Epithelial cell of prostate (primary cell): ENCODE measurements around the gene MTFMT.
"Not testable (repeated sequence)": the region's sequence is repeated elsewhere in the genome, so short reads cannot be mapped to it uniquely, and the experiment has no call there.

ENCODE experiments used
- DNase-seq: peaks from one replicate; pipeline ENCODE4 v3.0.0-alpha.2; 2011; ENCODE audit warnings: low read depth, low spot score
- H3K27ac ChIP-seq: fragments of 450-650 bp; 2 replicates; pipeline ENCODE4 v1.5.1; 2017; ENCODE audit warnings: mild to moderate bottlenecking

MTFMT gene

DNA sequence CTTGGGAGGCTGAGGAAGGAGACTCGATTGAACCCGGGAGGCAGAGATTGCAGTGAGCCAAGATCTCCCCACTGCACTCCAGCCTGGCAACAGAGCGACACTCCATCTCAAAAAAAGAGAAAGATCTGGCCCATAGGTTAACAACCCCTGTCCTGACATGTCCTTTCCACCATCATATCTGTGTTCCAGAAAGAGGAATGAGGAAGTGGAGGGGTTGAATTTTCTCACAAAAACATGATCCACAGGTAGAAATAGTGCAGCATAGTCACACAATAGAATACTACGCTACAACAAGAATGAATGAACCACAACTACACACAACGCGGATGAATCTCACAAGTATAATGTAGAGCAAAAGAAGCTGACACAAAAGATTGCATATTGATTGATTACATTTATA lies 11.0 kb upstream of the MTFMT start:
- DNase-seq = no peak
- H3K27ac ChIP-seq = peak overlapping the region; percentile 7

DNA sequence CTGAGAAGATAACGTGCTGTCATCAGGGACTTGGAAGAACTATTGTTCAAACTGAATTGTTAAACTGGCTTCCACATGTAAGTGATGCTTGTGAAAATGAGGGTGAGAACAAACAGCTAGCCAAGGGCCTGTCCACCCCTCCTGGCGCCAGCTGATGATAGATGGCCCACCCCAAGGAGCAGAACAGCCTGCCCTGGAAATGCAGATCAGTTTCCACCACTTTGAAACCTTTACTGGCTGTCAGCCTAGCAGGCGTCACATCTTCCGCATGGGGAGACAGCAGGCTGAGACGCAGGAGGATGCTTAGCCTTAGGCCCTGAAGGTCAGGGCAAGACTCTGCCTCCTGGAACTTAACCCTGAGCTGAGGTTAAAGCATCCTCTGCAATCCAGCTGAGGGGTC lies 9.4 kb upstream of the MTFMT start:
- no peak overlapping the region for H3K27ac ChIP-seq
- no peak for DNase-seq

DNA sequence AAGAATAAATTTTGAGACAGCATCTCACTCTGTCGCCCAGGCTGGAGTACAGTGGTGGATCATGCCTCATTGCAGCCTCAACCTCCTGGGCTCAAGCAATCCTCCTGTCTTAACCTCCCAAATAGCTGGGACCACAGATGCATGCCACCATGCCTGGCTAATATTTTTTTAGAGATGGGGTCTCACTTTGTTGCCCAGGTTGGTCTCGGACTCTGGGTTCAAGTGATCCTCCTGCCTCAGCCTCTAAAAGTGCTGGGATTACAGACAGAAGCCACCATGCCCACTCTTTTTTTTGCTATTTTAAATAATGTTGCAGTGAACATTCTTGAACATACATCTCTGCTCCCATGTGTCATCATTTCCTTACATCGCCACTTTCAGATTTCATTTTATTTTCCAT lies 9.0 kb upstream of the MTFMT start:
- no peak overlapping the region for H3K27ac ChIP-seq
- no peak for DNase-seq

GRCh38 chr15:65037309-65037708 lies 7.9 kb upstream of the MTFMT start:
- no peak for DNase-seq
- no peak overlapping the region for H3K27ac ChIP-seq

- no peak overlapping the region for H3K27ac ChIP-seq
- no peak for DNase-seq
Measured at GRCh38 chr15:65034719-65035118, 5.3 kb upstream of the MTFMT start.

GRCh38 chr15:65033659-65034269 lies 4.3 kb upstream of the MTFMT start:
- DNase-seq = no peak
- H3K27ac ChIP-seq = no peak overlapping the region

GRCh38 chr15:65032801-65033537 lies 3.5 kb upstream of the MTFMT start:
- DNase-seq = no peak
- H3K27ac ChIP-seq = no peak overlapping the region

DNA sequence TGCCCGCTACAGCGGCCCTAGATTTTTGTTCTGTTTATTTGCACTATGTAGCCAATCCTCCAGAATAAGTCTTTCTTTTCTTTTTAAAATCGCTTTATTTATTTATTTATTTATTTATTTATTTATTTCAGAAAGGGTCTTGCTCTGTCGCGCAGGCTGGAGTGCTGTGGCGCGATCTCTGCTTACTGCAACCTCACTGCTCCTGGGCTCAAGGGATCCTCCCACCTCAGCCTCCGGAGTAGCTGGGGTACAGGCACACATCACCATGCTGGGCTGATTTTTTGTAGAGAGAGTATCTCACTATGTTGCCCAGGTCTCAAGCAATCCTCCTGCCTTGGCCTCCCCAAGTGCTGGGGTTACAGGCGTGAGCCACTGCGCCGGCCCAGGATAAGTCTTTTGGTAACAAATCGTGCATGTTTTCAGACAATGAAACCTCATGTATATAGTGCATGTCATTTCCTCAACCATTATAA lies 333 bp upstream of the MTFMT start:
- DNase-seq = no peak

GRCh38 chr15:65028338-65028737 lies 1.1 kb downstream of the MTFMT start:
- DNase-seq = no peak
- H3K27ac ChIP-seq = no peak overlapping the region

More for the DNA sequence above, 333 bp upstream of the MTFMT start:
- H3K27ac ChIP-seq = no peak overlapping the region

DNA sequence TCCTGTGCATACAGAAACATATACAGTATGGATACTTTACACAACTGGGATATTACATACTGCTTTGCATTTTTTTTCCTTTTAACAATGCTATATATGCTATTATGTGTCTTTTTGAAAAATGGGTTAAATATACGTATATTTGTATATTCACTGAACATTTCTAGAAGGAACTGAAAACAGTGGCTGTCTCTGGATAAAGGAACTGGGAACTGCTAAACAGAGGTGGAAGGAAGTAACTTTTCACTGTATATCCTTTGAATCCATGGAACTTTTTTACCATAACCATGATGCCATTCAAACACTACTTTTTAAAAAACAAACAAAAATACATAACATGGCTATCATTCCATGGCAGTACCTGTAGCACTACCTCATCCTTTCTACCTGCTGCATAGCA lies 1.8 kb downstream of the MTFMT start:
- no peak for DNase-seq
- H3K27ac ChIP-seq = no peak overlapping the region

DNA sequence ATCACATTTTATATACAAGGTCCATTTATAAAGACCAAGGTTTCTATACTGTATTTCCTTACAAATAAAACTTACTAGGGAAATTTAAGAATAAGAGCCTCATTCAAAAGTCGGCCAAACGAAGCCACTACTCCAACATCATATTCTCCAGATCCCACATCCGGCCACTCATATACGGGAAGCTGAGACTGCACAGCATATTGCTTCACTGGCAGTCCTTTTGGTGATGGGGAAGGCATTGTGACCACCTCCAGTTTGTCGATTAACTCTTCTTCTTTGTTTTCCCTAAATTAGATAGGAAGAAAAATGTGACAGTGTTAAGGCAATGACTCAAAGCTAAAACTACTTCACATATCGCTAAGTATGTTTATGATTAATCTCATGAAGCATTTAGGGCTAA lies 2.7 kb downstream of the MTFMT start:
- DNase-seq = no peak

GRCh38 chr15:65021488-65021887 lies 8.0 kb downstream of the MTFMT start:
- no peak overlapping the region for H3K27ac ChIP-seq
- no peak for DNase-seq

More for the DNA sequence above, 2.7 kb downstream of the MTFMT start:
- no peak overlapping the region for H3K27ac ChIP-seq

DNA sequence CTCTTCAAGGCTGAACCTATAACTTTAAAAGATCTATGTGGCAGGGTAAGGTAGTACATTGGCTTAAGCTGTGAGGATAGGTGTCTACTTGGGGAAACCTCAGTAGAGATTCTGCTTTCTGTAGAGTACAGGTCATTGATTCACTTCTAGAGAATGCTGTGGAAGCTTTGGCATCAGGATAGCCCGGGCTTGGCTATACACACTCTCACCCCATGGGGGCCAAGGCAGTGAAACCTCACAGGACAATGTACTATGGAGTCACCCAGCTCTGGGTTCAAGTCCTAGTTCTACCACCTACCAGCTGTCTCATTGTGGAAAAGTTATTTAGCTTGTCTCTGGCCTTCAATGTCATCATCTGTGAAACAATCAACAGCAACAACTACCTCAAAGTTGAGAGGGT lies 9.0 kb downstream of the MTFMT start:
- no peak overlapping the region for H3K27ac ChIP-seq
- DNase-seq = no peak

DNA sequence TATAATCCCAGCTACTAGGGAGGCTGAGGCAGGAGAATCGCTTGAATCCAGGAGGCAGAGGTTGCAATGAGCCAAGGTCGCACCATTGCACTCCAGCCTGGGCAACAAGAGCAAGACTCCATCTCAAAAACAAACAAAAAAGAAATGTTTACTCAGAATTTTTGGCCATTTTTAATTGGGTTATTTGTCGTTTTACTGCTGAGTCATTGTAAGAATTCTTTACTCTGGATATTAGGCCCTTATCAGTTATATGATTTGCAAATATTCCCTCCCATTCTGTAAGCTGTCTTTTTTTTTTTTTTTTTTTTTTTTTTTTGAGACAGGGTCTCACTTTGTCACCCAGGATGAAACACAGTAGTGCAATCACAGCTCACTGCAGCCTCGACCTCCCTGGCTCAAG lies 18.2 kb downstream of the MTFMT start:
- not testable (repeated sequence) for DNase-seq, H3K27ac ChIP-seq

DNA sequence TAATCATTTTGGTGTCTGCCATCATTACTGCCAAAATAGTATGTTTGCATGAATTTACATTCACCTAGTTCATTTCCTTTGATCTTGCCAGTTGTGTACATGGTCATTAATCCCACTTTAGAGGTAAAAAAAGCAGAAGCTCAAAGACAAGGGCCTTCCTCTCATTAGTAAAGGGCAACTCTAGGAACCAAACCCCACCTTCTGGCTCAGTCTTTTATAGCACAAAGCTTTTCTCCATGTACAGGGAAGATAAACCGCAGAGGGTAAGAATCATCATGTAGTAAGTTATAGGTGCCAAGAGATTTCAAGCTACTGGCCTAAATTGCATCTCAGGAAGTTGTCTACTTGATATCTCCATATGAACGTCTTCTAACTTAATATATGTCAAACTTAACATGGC lies 20.5 kb downstream of the MTFMT start:
- H3K27ac ChIP-seq = no peak overlapping the region
- no peak for DNase-seq

DNA sequence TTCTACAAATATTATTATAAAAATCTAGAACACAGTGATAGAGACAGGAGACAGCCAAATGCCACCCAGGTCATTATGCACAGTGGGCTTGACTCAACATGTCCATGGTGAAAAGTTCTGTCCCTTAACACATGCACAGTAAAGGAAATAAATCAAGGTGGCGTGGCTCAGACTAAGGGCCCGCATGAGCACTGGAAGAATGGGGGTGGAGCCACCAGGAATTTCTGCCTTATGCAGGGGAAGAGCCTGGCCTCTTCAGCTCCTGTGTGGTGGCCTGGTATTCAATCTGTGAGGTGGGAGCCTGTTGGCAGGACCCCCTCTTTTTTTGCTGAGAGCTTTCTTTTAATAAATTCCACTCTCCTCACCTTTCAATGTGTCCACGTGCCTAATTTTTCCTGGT lies 22.6 kb downstream of the MTFMT start:
- H3K27ac ChIP-seq = no peak overlapping the region
- no peak for DNase-seq

GRCh38 chr15:65004993-65005392 lies 24.4 kb downstream of the MTFMT start:
- DNase-seq = no peak
- H3K27ac ChIP-seq = no peak overlapping the region

DNA sequence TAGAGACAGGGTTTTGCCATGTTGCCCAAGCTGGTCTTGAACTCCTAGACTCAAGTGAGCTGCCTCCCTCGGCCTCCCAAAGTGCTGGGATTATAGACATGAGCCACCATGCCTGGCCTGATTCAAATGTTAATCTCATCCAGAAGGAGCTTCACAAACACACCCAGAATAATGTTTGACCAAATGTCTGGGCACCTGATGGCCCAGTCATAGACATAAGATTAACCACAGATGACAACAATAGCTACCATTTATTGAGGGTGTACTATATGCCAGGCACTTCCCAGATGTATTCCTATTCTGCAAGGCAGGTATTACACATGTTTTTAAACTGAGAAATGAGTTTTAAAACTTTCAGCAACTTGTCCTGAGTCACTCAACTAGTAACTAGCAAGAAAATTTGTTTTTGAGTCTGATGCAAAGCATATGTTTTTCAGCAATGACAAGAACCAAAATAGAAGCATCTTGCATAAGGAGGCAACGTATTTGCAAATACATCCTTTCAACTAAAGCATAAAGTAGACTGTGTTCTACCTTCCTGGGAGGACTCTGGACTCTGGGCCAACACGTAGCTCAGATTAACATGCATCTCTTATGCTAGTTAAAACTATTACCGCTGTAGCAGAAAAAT lies 31.6 kb downstream of the MTFMT start:
- no peak for DNase-seq
- no peak overlapping the region for H3K27ac ChIP-seq

GRCh38 chr15:64997066-64997465 lies 32.4 kb downstream of the MTFMT start:
- no peak for DNase-seq
- no peak overlapping the region for H3K27ac ChIP-seq

GRCh38 chr15:64993290-64993689 lies 36.1 kb downstream of the MTFMT start:
- no peak for DNase-seq
- H3K27ac ChIP-seq = no peak overlapping the region

- DNase-seq = no peak
- no peak overlapping the region for H3K27ac ChIP-seq
Measured at GRCh38 chr15:64991536-64992135, 37.8 kb downstream of the MTFMT start.
